Measurements from ENCODE around the gene GPR89A. TPM values are rescaled to one million over a fixed set of nuclear protein-coding genes. Genes with fewer than 3 reads are reported as not detected.

The GPR89A gene
- total RNA-seq, 1 donor from 2014 or later, result 29.0 TPM

DNA sequence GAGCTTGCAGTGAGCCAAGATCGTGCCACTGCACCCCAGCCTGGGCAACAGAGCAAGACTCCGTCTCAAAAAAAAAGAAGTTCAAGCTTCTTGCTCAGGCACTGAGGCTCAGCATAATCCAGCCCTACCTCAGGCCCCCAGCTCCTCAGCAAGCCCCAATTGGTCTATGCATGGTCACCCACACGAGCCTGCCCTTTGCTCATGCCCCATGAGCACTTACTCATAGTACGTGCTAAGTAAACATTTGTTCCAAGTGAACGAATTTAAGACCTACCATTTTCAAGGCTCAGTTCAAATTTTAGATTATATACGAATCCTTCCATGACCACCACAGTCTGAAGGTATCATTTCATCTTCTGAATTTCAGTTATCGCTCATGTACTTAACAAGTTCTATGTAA, 95.0 kb downstream of the GPR89A start:
- Histone ChIP-seq H3K27me3 (no peaks in the 10 kb centered on the region), H3K4me1 (no peaks in the 10 kb centered on the region), H3K36me3 (no peaks in the 10 kb centered on the region), H3K27ac (no peak overlapping the region), H3K9me3 (no peaks in the 10 kb centered on the region), H3K4me3 (no peak overlapping the region)
- intact Hi-C loops (cut with DNase I), result no loop called here
- TF ChIP-seq POLR2AphosphoS5 (IDR thresholded peaks at IDR 0.05; ENCODE audit: insufficient read depth in 1 of 2, low read depth in 1 of 2), result no peak
- no peak for TF ChIP-seq POLR2A (IDR thresholded peaks at IDR 0.05)
- no peak for TF ChIP-seq CTCF (IDR thresholded peaks at IDR 0.05)
- DNase-seq (ENCODE audit: extremely low spot score in 2 of 2), result no peak

DNA sequence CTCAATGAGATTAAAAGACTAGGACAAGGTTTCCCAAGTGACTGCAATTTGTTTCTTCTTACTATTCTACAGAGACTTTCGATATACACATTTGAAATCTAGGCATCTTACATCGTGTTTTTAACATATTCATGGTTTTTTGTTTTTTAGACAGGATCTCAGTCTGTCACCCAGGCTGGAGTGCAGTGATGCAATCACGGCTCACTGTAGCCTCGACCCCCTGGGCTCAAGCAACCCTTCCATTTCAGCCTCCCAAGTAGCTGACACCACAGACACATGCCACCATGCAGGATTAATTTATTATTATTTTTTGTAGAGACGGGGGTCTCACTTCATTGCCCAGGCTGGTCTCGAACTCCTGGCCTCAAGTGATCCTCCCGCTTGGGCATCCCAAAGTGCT, 97.8 kb downstream of the GPR89A start:
- no peak overlapping the region for H3K4me3 ChIP-seq
- no peaks in the 10 kb centered on the region for H3K9me3 ChIP-seq
- H3K27ac ChIP-seq, result no peak overlapping the region
- TF ChIP-seq POLR2A (IDR thresholded peaks at IDR 0.05) (no peak), CTCF (IDR thresholded peaks at IDR 0.05) (no peak), POLR2AphosphoS5 (IDR thresholded peaks at IDR 0.05; ENCODE audit: insufficient read depth in 1 of 2, low read depth in 1 of 2) (no peak)
- H3K36me3 ChIP-seq, result no peaks in the 10 kb centered on the region
- DNase-seq (ENCODE audit: extremely low spot score in 2 of 2), result no peak
- H3K4me1 ChIP-seq, result no peaks in the 10 kb centered on the region
- no peaks in the 10 kb centered on the region for H3K27me3 ChIP-seq
- intact Hi-C loops (cut with DNase I), result no loop called here

DNA sequence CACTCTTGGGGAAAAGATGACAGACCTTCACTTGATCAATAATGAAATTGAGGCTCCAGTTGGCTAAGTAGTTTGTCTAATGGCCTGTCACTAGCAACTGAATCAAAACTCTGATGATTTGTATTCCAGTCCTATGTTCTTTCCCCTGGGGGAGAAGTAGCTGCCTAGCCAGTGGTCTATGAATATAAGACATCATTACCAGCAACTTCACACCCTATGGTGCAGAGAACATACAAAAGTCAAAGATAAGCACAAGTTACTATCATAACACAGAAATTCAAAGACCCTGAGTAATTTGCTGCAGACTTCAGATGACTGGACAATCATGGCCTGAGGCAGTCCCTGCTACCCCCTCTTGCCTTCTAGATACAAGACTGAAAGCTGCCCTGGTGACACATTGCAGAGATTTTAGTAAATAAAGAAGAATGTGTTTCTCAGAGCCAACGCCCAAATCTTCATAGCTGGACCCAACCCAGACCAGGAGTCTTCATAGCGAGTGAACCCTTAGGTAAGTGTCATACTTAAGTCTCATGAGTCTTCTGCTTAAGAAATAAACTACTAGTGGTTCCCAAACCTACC, 98.4 kb downstream of the GPR89A start:
- Histone ChIP-seq H3K27me3 (no peaks in the 10 kb centered on the region), H3K27ac (no peak overlapping the region), H3K9me3 (no peaks in the 10 kb centered on the region), H3K4me1 (no peaks in the 10 kb centered on the region), H3K36me3 (no peaks in the 10 kb centered on the region), H3K4me3 (no peak overlapping the region)
- intact Hi-C loops (cut with DNase I), result no loop called here
- no peak for TF ChIP-seq CTCF (IDR thresholded peaks at IDR 0.05)
- DNase-seq (ENCODE audit: extremely low spot score in 2 of 2), result no peak

DNA sequence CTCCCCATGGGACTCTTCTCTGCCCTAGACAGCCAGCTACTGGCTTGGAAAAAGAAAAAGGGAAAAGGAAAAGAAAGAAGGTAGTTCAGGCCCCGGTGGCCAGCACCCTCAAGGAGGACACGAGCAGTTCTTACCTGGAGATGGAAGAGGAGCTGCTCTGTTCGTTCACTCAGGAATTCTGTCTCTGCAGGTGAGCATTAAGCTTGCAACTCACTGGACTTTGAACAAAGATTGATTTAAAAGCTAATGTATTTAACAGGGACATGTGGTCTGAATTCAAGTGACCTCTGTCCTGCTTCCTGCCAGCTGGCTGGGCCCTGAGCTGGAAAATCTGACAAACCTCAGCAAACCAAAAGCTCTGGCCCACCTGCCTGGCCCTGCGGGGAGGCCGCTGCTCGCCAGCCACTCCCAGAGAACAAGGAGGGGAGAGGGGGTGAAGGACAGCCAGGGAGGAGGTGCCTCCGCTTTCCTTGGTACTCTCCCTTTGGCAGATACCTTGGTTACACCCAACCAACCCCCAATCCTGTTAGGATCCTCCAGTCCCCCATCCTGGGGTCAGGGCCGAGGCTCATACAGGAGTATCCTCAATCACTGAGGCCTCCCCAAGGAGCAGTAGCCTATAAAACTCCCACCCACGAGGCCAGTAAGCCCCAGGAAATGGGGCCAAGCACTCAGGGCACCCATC, 99.5 kb downstream of the GPR89A start, which contains the start of gene PDZK1:
TSS of gene PDZK1 (minus strand) at position 186 of the 685 bp plus-strand sequence. CDS start 19,347 bp downstream, outside the sequence.
- no peak within 1 kb of the TSS for H3K4me3 ChIP-seq
- H3K9me3 ChIP-seq, result no peaks in the 10 kb centered on the region
- no peak for DNase-seq (ENCODE audit: extremely low spot score in 2 of 2)
- TF ChIP-seq POLR2AphosphoS5 (IDR thresholded peaks at IDR 0.05; ENCODE audit: insufficient read depth in 1 of 2, low read depth in 1 of 2) (no peak), CTCF (IDR thresholded peaks at IDR 0.05) (no peak), POLR2A (IDR thresholded peaks at IDR 0.05) (no peak)
- intact Hi-C loops (cut with DNase I), result no loop called here
- H3K27ac ChIP-seq, result no peak within 1 kb of the TSS
- H3K36me3 ChIP-seq, result no peaks in the 10 kb centered on the region
- no peaks in the 10 kb centered on the region for H3K27me3 ChIP-seq
- H3K4me1 ChIP-seq, result no peaks in the 10 kb centered on the region

DNA sequence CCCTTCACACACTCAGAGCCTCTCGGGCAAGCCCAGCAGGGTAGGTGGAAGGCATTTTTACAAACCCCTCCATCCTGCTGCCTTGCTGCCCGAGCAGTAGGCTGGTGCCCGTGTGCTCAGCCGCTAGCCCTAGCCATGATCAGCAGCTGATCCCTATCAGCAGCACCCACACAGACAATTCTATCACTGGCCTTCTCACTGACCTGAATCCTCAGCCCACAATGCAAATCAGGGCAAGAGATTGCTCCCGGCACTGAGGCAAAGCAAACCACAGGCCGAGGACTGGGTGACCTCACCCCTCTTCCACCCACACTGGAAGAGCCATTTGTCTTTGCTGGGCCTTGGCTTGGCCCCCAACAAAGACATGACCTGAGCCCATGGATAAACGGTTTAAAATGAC, 100.3 kb downstream of the GPR89A start:
- Histone ChIP-seq H3K4me1 (no peaks in the 10 kb centered on the region), H3K27ac (no peak overlapping the region), H3K9me3 (no peaks in the 10 kb centered on the region), H3K36me3 (no peaks in the 10 kb centered on the region), H3K27me3 (no peaks in the 10 kb centered on the region), H3K4me3 (no peak overlapping the region)
- intact Hi-C loops (cut with DNase I), result no loop called here
- no peak for DNase-seq (ENCODE audit: extremely low spot score in 2 of 2)
- TF ChIP-seq POLR2A (IDR thresholded peaks at IDR 0.05) (no peak), CTCF (IDR thresholded peaks at IDR 0.05) (no peak), POLR2AphosphoS5 (IDR thresholded peaks at IDR 0.05; ENCODE audit: insufficient read depth in 1 of 2, low read depth in 1 of 2) (no peak)
